ENCODE results near the gene KCTD4.
A peak's percentile ranks its signal among the peaks of the same experiment; 100 is the strongest.

KCTD4 gene

DNA sequence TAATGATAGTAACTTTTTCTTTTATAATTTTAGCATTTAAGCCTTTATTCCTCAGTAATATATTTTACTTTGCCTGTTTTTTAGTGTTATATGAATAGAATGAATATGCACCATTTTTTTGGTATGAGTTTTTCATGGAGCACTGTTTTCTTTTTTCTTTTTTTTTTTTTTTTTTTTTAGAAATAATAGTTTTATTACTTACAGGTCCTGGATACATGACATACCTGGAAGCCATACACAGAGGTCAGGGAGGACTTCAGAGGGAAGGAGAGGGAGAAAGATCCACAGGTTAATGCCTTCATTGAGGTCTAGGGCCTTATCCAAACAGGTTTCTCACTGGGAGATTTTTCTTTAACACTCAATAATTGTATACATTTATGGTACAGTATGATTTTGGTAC is 26.4 kb downstream of the KCTD4 start:
- TF ChIP-seq, protein P1, sequence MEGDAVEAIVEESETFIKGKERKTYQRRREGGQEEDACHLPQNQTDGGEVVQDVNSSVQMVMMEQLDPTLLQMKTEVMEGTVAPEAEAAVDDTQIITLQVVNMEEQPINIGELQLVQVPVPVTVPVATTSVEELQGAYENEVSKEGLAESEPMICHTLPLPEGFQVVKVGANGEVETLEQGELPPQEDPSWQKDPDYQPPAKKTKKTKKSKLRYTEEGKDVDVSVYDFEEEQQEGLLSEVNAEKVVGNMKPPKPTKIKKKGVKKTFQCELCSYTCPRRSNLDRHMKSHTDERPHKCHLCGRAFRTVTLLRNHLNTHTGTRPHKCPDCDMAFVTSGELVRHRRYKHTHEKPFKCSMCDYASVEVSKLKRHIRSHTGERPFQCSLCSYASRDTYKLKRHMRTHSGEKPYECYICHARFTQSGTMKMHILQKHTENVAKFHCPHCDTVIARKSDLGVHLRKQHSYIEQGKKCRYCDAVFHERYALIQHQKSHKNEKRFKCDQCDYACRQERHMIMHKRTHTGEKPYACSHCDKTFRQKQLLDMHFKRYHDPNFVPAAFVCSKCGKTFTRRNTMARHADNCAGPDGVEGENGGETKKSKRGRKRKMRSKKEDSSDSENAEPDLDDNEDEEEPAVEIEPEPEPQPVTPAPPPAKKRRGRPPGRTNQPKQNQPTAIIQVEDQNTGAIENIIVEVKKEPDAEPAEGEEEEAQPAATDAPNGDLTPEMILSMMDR (conservative IDR thresholded peaks at IDR 0.05; ENCODE audit: low read depth) = no peak
- ChIA-PET CTCF (no interaction called here), POLR2A (ENCODE audit: low non-redundant PET) (no interaction called here)
- no peak for DNase-seq (ENCODE audit: low spot score)
- H3K27ac ChIP-seq = no peak overlapping the region

DNA sequence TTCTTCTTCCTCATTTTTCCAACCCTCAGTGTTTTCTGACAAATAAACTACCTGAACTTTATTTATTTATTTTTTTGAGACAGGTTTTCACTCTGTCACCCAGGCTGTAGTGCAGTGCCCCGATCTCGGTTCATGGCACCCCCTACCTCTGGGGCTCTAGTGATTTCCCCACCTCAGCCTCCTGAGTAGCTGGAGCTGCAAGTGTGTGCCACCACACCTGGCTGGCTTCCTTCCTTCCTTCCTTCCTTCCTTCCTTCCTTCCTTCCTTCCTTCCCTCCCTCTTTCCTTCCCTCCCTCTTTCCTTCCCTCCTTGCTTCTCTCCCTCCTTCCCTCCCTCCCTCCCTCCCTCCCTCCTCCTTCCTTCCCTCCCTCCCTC is 32.3 kb downstream of the KCTD4 start:
- no peak for DNase-seq (ENCODE audit: low spot score)
- peak overlapping the region; percentile 98 for H3K27ac ChIP-seq

DNA sequence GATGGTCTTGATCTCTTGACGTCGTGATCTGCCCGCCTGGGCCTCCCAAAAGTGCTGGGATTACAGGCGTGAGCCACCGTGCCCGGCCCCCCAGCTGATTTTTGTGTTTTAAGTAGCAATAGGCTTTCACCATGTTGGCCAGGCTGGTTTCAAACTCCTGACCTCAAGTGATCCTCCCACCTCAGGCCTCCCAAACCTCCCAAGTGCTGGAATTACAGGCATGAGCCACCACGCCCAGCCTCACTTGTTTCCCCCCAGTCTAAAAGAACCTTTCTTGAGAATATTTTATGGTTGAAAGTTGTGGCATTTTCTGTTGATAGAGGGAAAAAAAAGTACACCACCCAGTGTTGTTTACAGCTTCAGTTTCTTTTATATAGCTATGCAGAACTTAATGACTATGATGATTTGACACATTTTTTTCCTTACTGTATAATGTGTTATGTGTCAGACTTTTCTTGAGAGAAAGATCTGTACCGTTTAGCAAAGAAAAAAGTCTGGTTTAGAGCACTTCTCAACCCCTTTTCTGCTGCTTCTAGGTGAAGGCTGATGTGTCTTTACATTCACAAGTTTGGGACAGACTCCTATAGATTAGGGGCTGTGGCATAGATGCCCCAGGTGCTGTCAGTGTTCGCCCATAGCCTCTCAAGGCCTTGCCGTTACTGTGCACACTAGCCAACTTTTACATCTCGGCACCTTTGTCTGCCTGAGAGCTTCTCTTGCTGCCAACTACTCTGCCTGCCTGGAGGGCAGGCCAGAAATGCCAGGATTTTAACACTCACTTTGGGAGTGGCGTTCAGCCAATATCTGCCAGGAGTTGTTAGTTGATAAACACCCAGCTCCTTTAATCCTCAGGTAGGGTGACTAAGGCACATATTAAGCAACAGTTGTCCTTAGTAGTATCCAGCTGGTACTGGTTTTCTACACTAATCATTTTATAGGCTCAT is 33.0 kb downstream of the KCTD4 start:
- DNase-seq (ENCODE audit: low spot score) = peak; percentile 93
- ChIA-PET POLR2A (ENCODE audit: low non-redundant PET) (interaction anchor here (0.5 to 0.6 kb wide), 2 partner anchors 9 to 24 kb away, joined by 3 read pairs; no protein-coding TSS in a partner anchor), CTCF (no interaction called here)
- TF ChIP-seq, protein P1 (conservative IDR thresholded peaks at IDR 0.05; ENCODE audit: low read depth) = no peak
- peak overlapping the region; percentile 98 for H3K27ac ChIP-seq

More for the DNA sequence above, 32.3 kb downstream of the KCTD4 start:
- TF ChIP-seq, protein P1 (conservative IDR thresholded peaks at IDR 0.05; ENCODE audit: low read depth) = no peak
- ChIA-PET POLR2A (ENCODE audit: low non-redundant PET) (no interaction called here), CTCF (no interaction called here)

DNA sequence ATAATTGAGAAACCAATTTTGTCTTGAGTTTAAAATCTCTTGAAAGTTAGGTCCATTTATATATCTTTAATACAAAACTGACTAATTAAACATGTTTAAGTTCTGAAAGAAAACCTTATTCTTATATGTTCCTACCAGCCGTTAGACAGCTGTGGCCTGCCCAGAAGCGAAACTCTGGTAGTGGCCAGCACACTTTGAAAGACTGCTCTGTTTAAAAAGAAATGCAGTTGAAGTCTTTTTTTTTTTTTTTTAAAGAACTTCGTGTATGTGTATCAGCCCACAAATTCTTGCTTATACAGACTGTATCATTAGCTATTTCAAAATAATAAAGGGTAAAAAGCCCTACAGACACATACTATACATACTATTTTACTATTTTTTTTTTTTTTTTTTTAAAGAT is 34.0 kb downstream of the KCTD4 start:
- TF ChIP-seq, protein P1 (conservative IDR thresholded peaks at IDR 0.05; ENCODE audit: low read depth) = no peak
- peak overlapping the region; percentile 98 for H3K27ac ChIP-seq
- POLR2A ChIA-PET (ENCODE audit: low non-redundant PET) = no interaction called here
- CTCF ChIA-PET = no interaction called here
- DNase-seq (ENCODE audit: low spot score) = no peak

DNA sequence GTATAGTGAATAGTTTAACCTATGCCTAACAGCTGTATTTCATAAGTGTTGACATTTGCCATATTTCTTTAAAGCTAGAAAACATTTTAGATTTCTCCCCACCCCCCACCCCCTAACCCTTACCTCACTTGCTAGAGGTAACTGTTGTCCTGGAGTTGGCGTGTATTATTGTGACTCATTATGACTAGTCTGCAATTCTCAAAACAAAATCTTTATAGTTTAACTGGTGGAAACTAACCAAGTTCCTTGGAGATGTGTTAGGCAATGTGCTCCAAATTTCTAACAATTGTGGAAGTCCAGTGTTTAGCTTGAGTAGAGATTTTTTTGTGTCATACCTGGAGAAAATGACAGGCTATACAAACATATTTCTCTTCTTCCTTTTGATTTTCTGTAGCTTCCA is 38.0 kb downstream of the KCTD4 start:
- DNase-seq (ENCODE audit: low spot score) = peak; percentile 81
- POLR2A ChIA-PET (ENCODE audit: low non-redundant PET) = no interaction called here
- peak overlapping the region; percentile 94 for H3K27ac ChIP-seq
- CTCF ChIA-PET = interaction anchor here (0.7 kb wide), 1 partner anchor 854 kb away, joined by 3 read pairs; no protein-coding TSS in a partner anchor
- TF ChIP-seq, protein P1 (conservative IDR thresholded peaks at IDR 0.05; ENCODE audit: low read depth) = no peak

DNA sequence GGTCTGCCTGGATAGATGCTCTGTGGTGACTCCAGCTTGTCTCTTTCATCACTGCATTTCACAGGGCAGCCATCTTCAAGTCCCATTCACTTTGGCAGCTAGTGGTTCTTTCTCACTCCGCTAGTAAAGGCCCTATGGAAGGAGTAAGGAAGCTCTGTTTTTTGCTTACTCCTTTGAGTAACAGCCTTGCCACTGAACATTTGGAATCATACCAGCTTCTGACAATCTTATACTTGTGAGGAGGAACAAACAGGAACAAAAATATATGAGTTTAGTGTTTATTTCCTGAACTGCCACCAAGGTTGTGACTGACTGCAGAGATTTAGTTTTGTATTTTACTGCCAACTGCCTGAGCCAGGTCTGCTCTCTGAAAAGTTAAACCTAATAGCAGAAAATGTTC is 38.7 kb downstream of the KCTD4 start:
- TF ChIP-seq, protein P1 (conservative IDR thresholded peaks at IDR 0.05; ENCODE audit: low read depth) = no peak
- CTCF ChIA-PET = interaction anchor here (0.7 kb wide), 1 partner anchor 853 kb away, joined by 3 read pairs; no protein-coding TSS in a partner anchor
- DNase-seq (ENCODE audit: low spot score) = no peak
- H3K27ac ChIP-seq = peak overlapping the region; percentile 84; the same call in 1 of the 2 replicates
- POLR2A ChIA-PET (ENCODE audit: low non-redundant PET) = no interaction called here
